CD1c-positive myeloid dendritic cell (primary cell): Measurements from ENCODE around the gene CRABP2.

Experiments used
- DNase-seq: peaks from one replicate; pipeline ENCODE4 v3.0.0-alpha.2; 2016; ENCODE audit errors: extremely low spot score

Gene CRABP2

GRCh38 chr1:156742017-156742416, 36.6 kb upstream of the CRABP2 start:
- DNase-seq, result no peak

DNA sequence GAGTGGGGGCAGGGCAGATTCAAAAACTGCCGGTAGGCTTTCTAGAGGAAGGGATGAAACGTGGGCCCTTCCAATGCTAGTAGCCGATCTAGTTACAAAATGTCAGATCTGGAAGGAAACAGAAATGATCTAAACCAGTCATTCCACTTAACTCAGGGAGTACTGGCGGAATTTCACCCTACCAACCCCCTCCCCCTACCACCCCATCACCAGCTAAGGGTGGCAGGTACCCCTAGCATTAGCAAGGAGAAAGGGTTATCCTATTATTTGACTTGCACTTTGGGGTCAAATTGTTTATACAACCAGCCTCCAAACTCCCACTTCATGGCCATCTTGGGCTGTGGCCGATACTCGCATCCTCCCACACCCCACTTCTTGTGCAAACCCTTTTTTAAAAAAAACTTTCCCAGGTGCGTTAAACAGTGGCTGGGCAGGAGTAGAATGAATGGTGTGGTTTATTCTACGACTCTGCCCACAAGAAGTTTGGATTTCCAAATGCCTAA, 36.1 kb upstream of the CRABP2 start:
- no peak for DNase-seq

DNA sequence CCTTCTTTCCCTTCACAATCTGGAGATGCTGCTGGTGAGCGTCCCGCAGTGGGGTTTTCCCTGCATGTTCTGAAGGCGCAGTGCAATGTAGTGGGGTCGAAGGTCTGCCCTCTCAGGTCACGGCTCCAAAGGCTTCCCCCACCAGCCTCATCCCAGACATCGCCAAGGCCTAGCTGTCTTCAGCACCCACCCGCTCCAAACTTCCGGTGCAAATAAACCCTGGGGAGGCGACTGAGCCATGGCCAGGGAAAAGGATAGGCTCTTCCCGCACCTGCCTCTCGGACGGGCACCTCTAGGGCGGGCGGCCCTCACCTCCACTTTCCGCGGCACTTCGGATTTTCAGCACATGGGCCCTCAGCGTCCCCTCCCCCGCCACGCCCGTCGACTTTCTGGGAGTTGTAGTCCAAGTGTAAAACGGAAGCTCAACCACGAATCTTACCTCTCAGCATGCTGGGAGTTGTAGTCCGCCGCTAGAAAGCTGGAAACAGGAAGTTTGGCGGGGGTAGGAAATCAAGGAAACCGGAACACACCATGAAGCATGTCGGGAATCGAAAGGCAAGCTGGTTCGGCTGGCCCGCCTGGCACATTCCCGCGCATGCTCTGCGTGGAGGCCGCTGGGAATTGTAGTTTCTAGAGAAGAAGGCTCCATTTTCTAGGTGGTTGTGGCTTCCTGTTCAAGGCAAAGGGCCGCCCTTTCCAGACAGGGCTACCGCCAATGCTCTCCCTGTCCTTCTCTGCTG, 35.5 kb upstream of the CRABP2 start, which contains the start of gene MRPL24:
Gene MRPL24 (minus strand): TSS at position 348 of the 740 bp plus-strand sequence. CDS start 2,384 bp downstream, outside the sequence.
- DNase-seq, result peak; percentile 99

- DNase-seq, result no peak
Observed at GRCh38 chr1:156740237-156740740, 34.9 kb upstream of the CRABP2 start.

DNA sequence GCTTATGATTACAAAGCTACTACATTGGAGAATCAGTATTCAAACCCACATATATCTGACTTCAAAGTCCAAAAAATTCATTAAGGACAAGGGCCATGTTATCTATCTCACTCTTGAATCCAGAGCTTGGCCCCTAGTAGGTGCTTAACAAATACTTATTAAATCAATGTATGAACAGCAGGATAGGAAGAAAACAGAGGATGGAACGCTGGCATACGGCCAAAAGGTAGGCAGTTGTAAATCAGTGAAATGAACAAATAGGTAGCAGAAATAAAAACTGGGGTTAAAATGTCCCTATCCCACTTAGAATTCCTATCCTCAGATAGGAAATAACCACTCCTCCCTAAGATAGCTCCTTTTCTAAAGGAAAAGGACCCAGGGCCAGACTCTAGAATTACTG, 33.5 kb upstream of the CRABP2 start:
- no peak for DNase-seq

DNA sequence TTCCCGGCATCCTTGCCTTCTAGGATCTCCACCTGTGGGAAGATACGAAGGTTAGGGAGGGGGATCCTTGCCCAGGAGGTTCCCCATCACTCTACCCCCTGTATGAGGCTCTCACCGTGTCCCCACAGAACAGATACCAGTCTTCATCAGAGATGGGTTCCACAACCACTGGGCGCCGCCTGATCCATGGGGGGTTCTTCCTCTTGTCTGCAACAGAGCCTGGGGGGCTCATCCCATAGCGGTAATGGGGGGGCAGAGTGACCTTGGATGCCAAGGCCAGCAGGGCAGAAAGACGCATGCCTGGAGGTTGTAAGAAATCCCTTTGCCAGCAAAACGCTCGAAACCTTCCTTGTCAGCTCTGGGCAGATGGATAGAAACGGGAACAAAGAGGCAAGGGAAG, 33.0 kb upstream of the CRABP2 start:
- no peak for DNase-seq

DNA sequence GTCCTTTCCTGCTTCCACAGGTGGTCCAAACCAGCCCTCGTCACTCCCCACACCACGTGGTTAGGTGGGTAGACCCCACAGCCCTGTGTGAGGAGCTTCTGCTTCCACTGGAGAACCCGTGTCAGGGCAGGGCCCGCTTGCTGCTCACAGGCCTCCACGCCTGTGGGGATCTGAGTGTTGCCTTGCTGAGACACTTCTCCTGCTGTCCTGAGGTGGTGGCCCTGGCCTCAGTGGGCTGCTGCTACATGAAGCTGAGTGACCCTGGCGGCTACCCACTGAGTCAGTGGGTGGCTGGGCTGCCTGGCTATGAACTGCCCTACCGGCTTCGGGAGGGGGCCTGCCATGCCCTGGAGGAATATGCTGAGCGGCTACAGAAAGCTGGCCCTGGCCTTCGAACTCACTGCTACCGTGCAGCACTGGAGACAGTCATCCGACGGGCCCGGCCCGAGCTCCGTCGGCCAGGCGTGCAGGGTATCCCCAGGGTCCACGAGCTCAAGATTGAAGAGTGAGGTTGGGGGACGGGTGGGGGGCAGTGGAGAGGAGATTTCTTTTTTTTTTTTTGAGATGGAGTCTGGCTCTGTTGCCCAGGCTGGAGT, 28.7 kb upstream of the CRABP2 start:
- DNase-seq, result no peak

DNA sequence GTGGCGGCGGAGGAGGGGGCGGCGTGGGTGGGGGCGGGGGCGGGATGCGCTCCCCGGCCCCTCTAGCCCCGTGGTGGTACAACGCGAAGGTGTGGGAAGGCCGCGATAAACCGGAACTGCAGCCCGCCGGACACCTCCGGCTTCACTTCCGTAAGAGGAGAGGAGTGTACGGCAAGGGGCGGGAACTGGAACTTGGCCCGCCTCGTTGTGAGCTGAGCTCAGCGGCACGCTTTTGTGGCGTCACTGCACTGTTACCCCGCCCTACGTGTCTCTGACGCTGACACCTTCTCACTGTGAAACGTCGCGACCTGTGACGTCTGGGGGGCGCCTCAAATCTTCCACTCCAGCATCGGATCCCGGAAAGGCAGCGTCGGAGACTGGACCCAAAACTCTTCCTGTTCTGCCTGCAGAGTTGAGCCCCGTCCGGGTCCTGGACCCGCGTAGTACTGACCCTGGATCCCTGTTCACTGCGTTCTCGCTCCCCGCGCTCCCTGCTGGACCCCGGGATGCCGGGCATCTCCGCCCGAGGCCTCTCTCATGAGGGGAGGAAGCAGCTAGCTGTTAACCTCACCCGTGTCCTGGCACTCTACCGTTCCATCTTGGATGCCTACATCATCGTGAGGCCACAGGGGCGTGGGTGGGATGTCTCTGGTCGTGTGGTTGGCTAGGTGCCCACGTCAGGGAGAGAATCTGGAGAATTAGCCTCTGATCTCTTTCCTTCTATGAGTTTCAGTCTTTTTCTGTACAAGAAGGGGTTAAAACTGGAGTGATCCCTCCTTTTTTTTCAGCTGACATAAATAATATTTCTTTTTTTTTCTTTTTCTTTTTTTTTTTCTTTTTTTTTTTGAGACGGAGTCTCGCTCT, 23.4 kb upstream of the CRABP2 start, which contains the start of gene ISG20L2:
Gene ISG20L2 (minus strand): TSS at position 168 of the 864 bp plus-strand sequence. CDS start 1,114 bp downstream, outside the sequence.
- DNase-seq, result peak; percentile 98

DNA sequence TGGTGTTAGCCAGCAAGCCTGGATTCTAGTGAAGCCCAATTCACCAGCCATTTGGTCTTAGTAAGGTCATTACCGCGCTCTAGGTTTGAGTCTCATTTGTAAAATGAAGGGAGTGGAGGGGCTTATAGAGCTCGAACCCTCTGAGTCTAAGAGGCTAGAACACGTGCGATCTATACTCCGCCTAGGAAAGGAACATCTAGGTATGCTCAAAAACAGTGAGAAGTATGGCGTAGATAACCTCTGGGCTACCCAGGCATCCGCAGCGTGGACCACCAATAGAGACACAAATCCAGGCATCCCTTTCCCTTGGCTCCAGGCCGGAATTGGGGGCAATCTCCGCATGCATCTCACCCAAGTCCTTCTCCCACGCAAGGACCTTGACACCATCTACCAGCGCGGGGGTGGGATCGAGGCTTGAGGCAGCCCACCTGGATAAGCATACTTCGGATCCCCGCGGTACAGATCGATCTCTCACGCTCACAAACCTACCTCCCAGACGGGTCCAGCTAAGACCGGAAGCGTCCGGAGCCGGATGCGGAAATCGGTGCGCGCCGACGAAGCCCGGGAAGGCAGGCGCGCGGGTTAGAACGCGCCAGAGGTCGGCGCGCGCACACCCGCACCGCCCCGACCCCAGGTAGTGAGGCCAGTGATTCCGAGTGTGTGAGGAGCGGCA, 22.7 kb upstream of the CRABP2 start, which contains the start of gene METTL25B:
Gene METTL25B (plus strand): TSS at position 544 of the 673 bp plus-strand sequence. CDS start 636 bp downstream, outside the sequence.
- DNase-seq, result peak; percentile 86

- DNase-seq, result peak; percentile 51
Observed at GRCh38 chr1:156727492-156727891, 22.1 kb upstream of the CRABP2 start.

GRCh38 chr1:156726549-156727226, 21.3 kb upstream of the CRABP2 start:
- peak; percentile 55 for DNase-seq

DNA sequence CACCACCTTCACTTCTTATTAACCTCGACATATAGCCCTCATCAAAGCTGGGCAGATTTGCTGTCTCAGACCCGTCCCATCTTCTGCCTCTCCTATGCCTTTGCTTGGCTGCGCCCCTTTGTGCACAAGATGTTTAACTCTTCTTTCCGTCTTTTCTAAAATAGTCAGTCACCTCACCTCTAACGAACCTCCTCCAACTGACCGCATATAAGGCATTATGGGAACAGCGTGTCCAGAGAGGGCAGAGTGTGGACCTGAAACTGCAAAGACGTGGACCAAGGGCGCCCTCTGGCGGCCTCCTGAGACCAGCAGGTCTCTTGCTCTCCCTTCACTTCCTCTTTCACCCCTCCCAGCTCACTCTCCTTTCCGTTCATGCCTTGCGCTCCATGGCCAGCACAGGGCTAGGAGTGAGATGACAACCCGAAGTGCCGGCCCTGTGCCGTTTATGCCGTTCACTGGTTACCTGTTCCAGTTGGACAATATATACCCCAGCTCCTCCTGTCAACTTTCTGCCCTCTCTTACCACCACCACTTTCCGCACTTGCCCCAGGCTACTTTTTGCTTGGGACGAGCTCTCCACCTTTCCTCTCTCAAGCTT, 20.4 kb upstream of the CRABP2 start:
- peak; percentile 92 for DNase-seq

DNA sequence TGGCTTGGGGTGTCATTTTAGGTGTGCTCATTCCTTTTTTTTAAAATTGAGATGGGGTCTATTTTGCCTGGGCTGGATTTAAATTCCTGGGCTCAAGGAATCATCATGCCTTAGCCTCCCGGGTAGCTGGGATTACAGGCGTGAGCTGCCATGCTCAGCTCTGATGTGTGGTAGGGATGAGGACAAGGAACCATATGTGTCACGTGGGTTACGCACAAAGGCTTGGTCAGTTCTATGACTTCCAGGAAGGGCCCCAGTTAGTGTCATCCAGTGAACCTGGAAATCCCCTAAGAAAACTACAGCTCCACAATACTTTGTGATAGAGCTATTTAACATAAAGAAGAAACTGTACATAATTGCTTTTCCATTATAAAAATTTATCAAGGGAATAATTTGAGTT, 16.2 kb upstream of the CRABP2 start:
- DNase-seq, result no peak

GRCh38 chr1:156721131-156721530, 15.7 kb upstream of the CRABP2 start:
- DNase-seq, result no peak

DNA sequence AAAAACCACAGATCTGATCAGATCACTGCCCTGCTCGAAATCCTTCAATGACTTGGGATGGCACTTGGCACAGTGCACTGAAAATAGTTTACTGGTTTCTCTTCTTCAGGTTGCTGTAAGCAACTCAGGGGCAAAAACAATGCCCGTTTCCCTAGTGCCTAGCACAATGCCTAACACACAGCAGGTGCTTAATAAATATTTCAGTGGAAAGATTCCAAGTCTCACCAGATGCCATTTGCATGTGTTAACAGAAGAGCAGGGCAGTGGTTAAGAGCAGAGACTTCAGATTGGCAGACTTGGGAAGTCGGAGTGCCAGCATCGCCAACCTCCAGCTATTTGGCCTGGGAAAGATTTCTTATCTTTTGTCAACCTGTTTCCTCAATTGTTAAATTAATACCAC, 12.0 kb upstream of the CRABP2 start:
- no peak for DNase-seq

DNA sequence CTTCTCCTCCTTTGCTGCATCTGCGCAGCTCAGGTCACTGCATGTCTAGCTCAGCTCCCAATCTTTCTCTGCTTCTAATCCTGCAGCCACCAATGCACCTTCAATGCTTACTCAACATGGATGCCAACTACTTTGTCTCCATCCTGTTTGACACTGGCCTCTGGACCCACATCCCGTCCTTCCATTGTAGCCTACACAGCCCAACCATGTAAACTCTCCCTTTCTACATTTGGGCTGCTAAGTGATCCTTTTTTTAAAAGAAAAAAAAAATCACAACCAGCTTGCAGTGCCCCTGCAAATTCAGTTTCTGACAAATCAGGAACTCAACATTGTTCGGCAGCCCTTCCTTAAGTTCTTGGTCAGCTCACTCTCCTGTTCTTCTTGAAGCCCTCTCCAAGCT, 9.4 kb upstream of the CRABP2 start:
- no peak for DNase-seq

GRCh38 chr1:156712626-156713025, 7.2 kb upstream of the CRABP2 start:
- DNase-seq, result no peak

DNA sequence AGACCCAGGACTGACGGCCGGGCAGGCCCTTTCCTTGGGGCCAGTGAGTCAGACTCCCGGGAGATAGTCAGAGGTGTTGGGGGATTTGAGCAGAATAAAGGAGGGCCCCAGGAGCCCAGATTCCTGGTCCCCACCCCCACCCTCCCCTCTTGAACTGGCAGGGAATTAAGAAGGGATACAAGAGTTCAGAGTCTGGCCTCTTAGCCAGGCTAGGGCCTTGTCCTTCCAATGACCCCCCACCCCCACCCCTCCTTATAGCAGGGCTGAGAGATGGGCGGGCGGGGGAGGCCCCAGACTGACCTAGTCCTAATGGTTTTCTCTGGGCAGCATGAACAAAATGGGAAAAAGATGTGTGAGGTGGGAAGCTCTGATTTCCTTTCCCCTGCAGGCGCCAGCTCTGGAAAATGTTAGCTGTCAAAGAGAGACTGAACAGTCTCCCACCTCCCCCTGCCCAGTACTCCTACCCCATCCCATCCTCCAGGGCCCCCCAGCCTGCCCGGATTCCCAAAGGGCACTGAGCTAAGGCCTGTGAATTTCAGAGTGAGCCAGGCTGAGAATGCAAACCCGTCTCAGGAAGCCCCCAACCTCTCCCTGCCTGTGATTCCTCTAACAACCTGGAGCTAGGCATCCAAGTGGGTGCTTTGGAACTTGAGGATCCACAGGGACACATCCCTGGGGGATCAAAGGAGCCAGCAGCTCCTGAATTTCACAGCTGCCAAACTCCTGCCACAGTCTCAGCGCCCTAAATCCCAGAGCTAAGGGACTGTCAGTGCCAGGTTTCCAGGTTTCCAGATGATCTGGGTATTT, 5.8 kb upstream of the CRABP2 start:
- DNase-seq, result no peak

DNA sequence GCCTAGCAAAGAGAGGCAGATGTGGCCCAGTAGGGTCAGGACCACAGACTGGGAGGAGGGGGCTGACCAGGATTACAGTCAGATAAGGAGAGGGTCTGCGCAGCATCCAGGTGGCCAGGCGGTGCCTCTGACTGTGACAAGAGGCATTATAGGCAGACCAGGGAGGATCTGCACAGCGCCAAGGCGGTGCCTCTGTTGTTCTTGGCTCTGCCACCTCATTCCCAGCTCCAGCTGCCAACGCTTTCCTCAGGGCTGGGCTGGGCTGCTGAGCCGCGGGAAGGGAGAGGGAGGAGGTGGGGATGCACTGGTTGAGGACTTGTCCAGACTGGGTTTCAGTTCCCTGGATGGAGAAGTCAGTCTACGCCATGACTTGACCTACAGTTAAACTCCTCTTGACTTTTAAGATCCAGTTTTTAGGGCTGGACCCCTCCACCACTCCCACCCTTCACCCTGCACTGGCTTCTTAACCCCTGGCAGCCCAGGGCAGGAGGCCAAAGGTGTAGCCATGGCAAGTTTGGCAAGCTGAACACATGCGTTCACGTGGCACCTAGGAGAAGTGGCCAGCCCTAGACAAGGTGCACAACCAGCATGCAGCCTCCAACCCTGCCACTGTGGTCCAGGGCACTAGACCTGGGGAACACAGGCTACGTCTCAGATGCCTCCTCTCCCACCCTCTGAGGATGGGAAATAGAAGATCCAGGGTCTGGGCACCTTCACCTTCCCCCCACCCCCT, 4.5 kb upstream of the CRABP2 start:
- peak; percentile 55 for DNase-seq
